ENCODE measurements around the gene DOCK6. TPM values are rescaled to one million over a fixed set of nuclear protein-coding genes. Genes with fewer than 3 reads are reported as not detected.

DOCK6 gene
- total and polyA plus RNA-seq, 10 of the 15 experiments (the other 5 are each of a cell fraction or from before 2014, with no cell fraction given), result 0.76 to 24.8 (median 4.7) TPM

- WGBS (ENCODE audit: insufficient coverage, insufficient replicate concordance, low lambda C conversion rate, missing lambda C conversion rate), result 84% methylated on average over 8 of the region's 8 CpGs
- Histone ChIP-seq H3K9ac (ENCODE audit: control insufficient read depth, insufficient read depth, low read length) (no peak overlapping the region), H2AFZ (ENCODE audit: control insufficient read depth, low read depth, low read length) (no peak overlapping the region), H3K4me2 (ENCODE audit: control insufficient read depth, insufficient read depth) (no peak overlapping the region), H3K4me3 (no peak overlapping the region), H3K27me3 (replicated peaks in 1 of 2; ENCODE audit: control insufficient read depth in 2 of 2, insufficient read depth in 2 of 2, low read length in 1 of 2) (no peaks in the 10 kb centered on the region), H3K36me3 (ENCODE audit: control insufficient read depth in 2 of 2, insufficient read depth in 2 of 2, low read length in 1 of 2) (no peaks in the 10 kb centered on the region), H4K20me1 (ENCODE audit: control insufficient read depth, insufficient read depth) (no peaks in the 10 kb centered on the region), H3K79me2 (ENCODE audit: control insufficient read depth, insufficient read depth, low read length) (no peaks in the 10 kb centered on the region), H3K4me1 (ENCODE audit: control insufficient read depth, insufficient read depth, low read length) (no peaks in the 10 kb centered on the region), H3K27ac (ENCODE audit: control insufficient read depth, insufficient read depth) (no peak overlapping the region), H3K9me3 (replicated peaks; ENCODE audit: control insufficient read depth, insufficient read depth, low read length) (no peaks in the 10 kb centered on the region)
- no TSS peak for BruUV-seq (replicated peaks)
- FAIRE-seq, result no peak
- no peak for DNase-seq (ENCODE audit: low read depth, low spot score)
- intact Hi-C loops (cut with micrococcal nuclease; ENCODE audit: unreplicated experiment), result no loop called here
- CTCF ChIA-PET, result no interaction called here
- RAD21 ChIA-PET (ENCODE audit: unreplicated experiment), result no interaction called here
- POLR2A ChIA-PET, result no interaction called here
- TF ChIP-seq STAT3 (IDR thresholded peaks at IDR 0.05; ENCODE audit: low read depth, low read length), result no peak
- TF ChIP-seq EZH2 (IDR thresholded peaks at IDR 0.05; ENCODE audit: borderline replicate concordance, control insufficient read depth, low read depth, low read length), result no peak
- TF ChIP-seq IKZF1 (conservative IDR thresholded peaks at IDR 0.05), result no peak
- TF ChIP-seq, protein P1, sequence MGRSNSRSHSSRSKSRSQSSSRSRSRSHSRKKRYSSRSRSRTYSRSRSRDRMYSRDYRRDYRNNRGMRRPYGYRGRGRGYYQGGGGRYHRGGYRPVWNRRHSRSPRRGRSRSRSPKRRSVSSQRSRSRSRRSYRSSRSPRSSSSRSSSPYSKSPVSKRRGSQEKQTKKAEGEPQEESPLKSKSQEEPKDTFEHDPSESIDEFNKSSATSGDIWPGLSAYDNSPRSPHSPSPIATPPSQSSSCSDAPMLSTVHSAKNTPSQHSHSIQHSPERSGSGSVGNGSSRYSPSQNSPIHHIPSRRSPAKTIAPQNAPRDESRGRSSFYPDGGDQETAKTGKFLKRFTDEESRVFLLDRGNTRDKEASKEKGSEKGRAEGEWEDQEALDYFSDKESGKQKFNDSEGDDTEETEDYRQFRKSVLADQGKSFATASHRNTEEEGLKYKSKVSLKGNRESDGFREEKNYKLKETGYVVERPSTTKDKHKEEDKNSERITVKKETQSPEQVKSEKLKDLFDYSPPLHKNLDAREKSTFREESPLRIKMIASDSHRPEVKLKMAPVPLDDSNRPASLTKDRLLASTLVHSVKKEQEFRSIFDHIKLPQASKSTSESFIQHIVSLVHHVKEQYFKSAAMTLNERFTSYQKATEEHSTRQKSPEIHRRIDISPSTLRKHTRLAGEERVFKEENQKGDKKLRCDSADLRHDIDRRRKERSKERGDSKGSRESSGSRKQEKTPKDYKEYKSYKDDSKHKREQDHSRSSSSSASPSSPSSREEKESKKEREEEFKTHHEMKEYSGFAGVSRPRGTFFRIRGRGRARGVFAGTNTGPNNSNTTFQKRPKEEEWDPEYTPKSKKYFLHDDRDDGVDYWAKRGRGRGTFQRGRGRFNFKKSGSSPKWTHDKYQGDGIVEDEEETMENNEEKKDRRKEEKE (IDR thresholded peaks at IDR 0.05), result no peak
- SMC1A ChIA-PET (ENCODE audit: uncharacterized antibody, unreplicated experiment), result no interaction called here
- no peak for ATAC-seq
- in situ Hi-C loops (cut with MboI), result loop anchor here (10.0 kb wide), 1 partner anchor 175 kb away; no protein-coding TSS in a partner anchor
Measured at GRCh38 chr19:11299946-11300810, 37.9 kb upstream of the DOCK6 start.
